HepG2 (cell line): ENCODE measurements around the gene CIITA. TPM values are rescaled to one million over a fixed set of nuclear protein-coding genes. Genes with fewer than 3 reads are reported as not detected.

Experiments
- DBP ChIP-seq: sonication (generic); formaldehyde crosslinking; IDR thresholded peaks from 2 replicates; pipeline ENCODE4 v1.4.0; 2020; ENCODE audit warnings: missing genetic modification reagents; ENCODE audit errors: not compliant biosample characterization
- ELF3 ChIP-seq: IDR thresholded peaks from 2 replicates; pipeline ENCODE4 v1.6.1; 2016; ENCODE audit warnings: missing genetic modification reagents, missing compliant biosample characterization
- FOSL1 ChIP-seq: sonication (generic); formaldehyde crosslinking; IDR thresholded peaks from 2 replicates; pipeline ENCODE4 v1.9.0; 2021; ENCODE audit warnings: missing genetic modification reagents, borderline replicate concordance
- HDAC6 ChIP-seq: fragments of 200-600 bp; sonication (generic); IDR thresholded peaks from 2 replicates; pipeline ENCODE4 v1.7.0; 2017; ENCODE audit warnings: mild to moderate bottlenecking, antibody characterized with exemption, low read length, low read depth
- IKZF5 ChIP-seq: IDR thresholded peaks from 2 replicates; pipeline ENCODE4 v1.6.1; 2018; ENCODE audit warnings: missing genetic modification reagents, mild to moderate bottlenecking, missing compliant biosample characterization
- MEIS2 ChIP-seq: sonication (generic); formaldehyde crosslinking; IDR thresholded peaks from 2 replicates; pipeline ENCODE4 v1.9.0; 2021; ENCODE audit warnings: mild to moderate bottlenecking, missing genetic modification reagents
- MLX ChIP-seq: IDR thresholded peaks from 2 replicates; pipeline ENCODE4 v1.6.1; 2016
- NRL ChIP-seq: sonication (generic); formaldehyde crosslinking; IDR thresholded peaks from 2 replicates; pipeline ENCODE4 v1.5.0; 2020; ENCODE audit warnings: missing genetic modification reagents, mild to moderate bottlenecking, moderate library complexity, borderline replicate concordance
- POGK ChIP-seq: sonication (generic); formaldehyde crosslinking; conservative IDR thresholded peaks from 2 replicates; pipeline ENCODE4 v1.8.0; 2022; ENCODE audit warnings: mild to moderate bottlenecking, moderate library complexity, missing genetic modification reagents
- RCOR2 ChIP-seq: IDR thresholded peaks from 2 replicates; pipeline ENCODE4 v1.6.1; 2016; ENCODE audit warnings: missing biosample characterization, missing genetic modification reagents
- RNF219 ChIP-seq: sonication (generic); formaldehyde crosslinking; IDR thresholded peaks from 2 replicates; pipeline ENCODE4 v1.5.0; 2020; ENCODE audit warnings: mild to moderate bottlenecking, missing genetic modification reagents
- TEAD2 ChIP-seq: sonication (generic); formaldehyde crosslinking; IDR thresholded peaks from 2 replicates; pipeline ENCODE4 v1.9.0; 2021; ENCODE audit warnings: missing genetic modification reagents
- TFDP1 ChIP-seq: IDR thresholded peaks from 2 replicates; pipeline ENCODE4 v1.6.1; 2016; ENCODE audit warnings: missing compliant biosample characterization, missing genetic modification reagents, borderline replicate concordance
- XBP1 ChIP-seq: sonication (generic); formaldehyde crosslinking; IDR thresholded peaks from 2 replicates; pipeline ENCODE4 v1.5.0; 2020; ENCODE audit warnings: missing genetic modification reagents
- ZFP82 ChIP-seq: sonication (generic); formaldehyde crosslinking; IDR thresholded peaks from 2 replicates; pipeline ENCODE4 v1.5.1; 2020; ENCODE audit warnings: mild to moderate bottlenecking, missing genetic modification reagents, borderline replicate concordance
- ZKSCAN8 ChIP-seq: IDR thresholded peaks from 2 replicates; pipeline ENCODE4 v1.6.1; 2016; ENCODE audit warnings: borderline replicate concordance, missing genetic modification reagents, missing compliant biosample characterization
- ZNF710 ChIP-seq: sonication (generic); formaldehyde crosslinking; IDR thresholded peaks from 2 replicates; pipeline ENCODE4 v1.5.0; 2020; ENCODE audit warnings: mild to moderate bottlenecking, missing genetic modification reagents, borderline replicate concordance
- ZNF772 ChIP-seq: sonication (generic); formaldehyde crosslinking; IDR thresholded peaks from 2 replicates; pipeline ENCODE4 v1.5.0; 2020; ENCODE audit warnings: mild to moderate bottlenecking, missing genetic modification reagents
- polyA plus RNA-seq, 8 experiments: library from polyadenylated mRNA; depleted of rRNA in 3 of 8; stranded (reverse) in 7 of 8; unstranded in 1 of 8; fragments of >200 nt; fragmentation: Illumina TruSeq in 4 of 8; extraction: Trizol in 4 of 8; gene quantifications; 2 replicates each; pipeline versions ENCODE4 v1.2.1 to v1.2.3, GENCODE V29; 2011 to 2016; ENCODE audit warnings: low read depth in 4 of 8, missing spikeins in 1 of 8, mixed read lengths in 1 of 8; ENCODE audit not compliant: insufficient read depth in 1 of 8
- total RNA-seq, 5 experiments: library from RNA; depleted of rRNA; stranded (reverse); fragments of >200 nt; fragmentation: Illumina TruSeq; extraction: Trizol; gene quantifications; 2 replicates each; pipeline ENCODE4 v1.2.3, GENCODE V29; 2016; ENCODE audit warnings: low read depth in 1 of 5

The CIITA gene
- total and polyA plus RNA-seq, 2 of the 13 experiments (the other 11 are each of a cell fraction or from before 2014, with no cell fraction given) = 0.08 to 0.09 TPM

- TF ChIP-seq RCOR2 (CRISPR knock-in tag) = no peak
- TF ChIP-seq POGK (CRISPR knock-in tag) = peak; percentile 36; the same call in 1 of the 2 replicates
- no peak for TF ChIP-seq ZFP82
- peak; percentile 69; the same call in 1 of the 2 replicates for TF ChIP-seq IKZF5
- TF ChIP-seq TFDP1 (CRISPR knock-in tag) = no peak
- no peak for TF ChIP-seq HDAC6
- TF ChIP-seq ZNF772 = no peak
- no peak; the same call in none of the 2 replicates for TF ChIP-seq NRL (CRISPR knock-in tag)
- no peak for TF ChIP-seq XBP1
- no peak for TF ChIP-seq ZKSCAN8 (CRISPR knock-in tag)
- no peak for TF ChIP-seq FOSL1
- TF ChIP-seq MEIS2 = peak; percentile 78; the same call in 1 of the 2 replicates
- TF ChIP-seq ZNF710 (CRISPR knock-in tag) = no peak
- no peak; the same call in 1 of the 2 replicates for TF ChIP-seq TEAD2
- TF ChIP-seq MLX (CRISPR knock-in tag) = no peak
- TF ChIP-seq DBP (CRISPR knock-in tag) = peak; percentile 79
- no peak for TF ChIP-seq RNF219 (CRISPR knock-in tag)
- TF ChIP-seq ELF3 (CRISPR knock-in tag) = peak; percentile 72
Measured at GRCh38 chr16:10964039-10964890, 87.3 kb downstream of the CIITA start (continued).
